Caco-2 (cell line): ENCODE results near the gene CD151. TPM values are rescaled to one million over a fixed set of nuclear protein-coding genes. Genes with fewer than 3 reads are reported as not detected.

ENCODE experiments used
- BruUV-seq: library from RNA; stranded (reverse); fragments of 400-500 nt; replicated peaks from 2 replicates; lab custom pipeline; 2021; lab: Mats Ljungman, UMichigan
- CTCF ChIA-PET: fragments of 300-600 bp; sonication (Branson Sonifier 250); formaldehyde crosslinking; loops from one replicate; lab custom pipeline; 2022; ENCODE audit warnings: antibody characterized with exemption; lab: Charles Lee
- POLR2A ChIA-PET: fragments of 300-600 bp; sonication (Branson Sonifier 250); formaldehyde crosslinking; loops from one replicate; lab custom pipeline; 2022; ENCODE audit warnings: antibody characterized with exemption; lab: Charles Lee
- DNase-seq, 2 experiments: peaks; one replicate each; pipeline versions ENCODE4 v3.0.0 to v3.0.0-alpha.2; 2020 to 2022
- H3K27me3 ChIP-seq: replicated peaks from 2 replicates; pipeline ENCODE4 v1.6.0; 2011; ENCODE audit warnings: low read length; ENCODE audit not compliant: control insufficient read depth, insufficient read depth
- H3K36me3 ChIP-seq: 2 replicates; pipeline ENCODE4 v1.5.1; 2011; ENCODE audit warnings: low read length; ENCODE audit not compliant: control insufficient read depth, insufficient read depth
- H3K4me1 ChIP-seq: fragments of 250-450 bp; sonication (Bioruptor Pico); 2 replicates; pipeline ENCODE4 v1.5.1; 2020; ENCODE audit warnings: mild to moderate bottlenecking
- H3K4me3 ChIP-seq: 2 replicates; pipeline ENCODE4 v1.5.1; 2011; ENCODE audit warnings: low read depth, mild to moderate bottlenecking, control low read depth, low read length
- H3K9me3 ChIP-seq: fragments of 250-450 bp; sonication (Bioruptor Pico); 2 replicates; pipeline ENCODE4 v1.5.1; 2020; ENCODE audit warnings: mild to moderate bottlenecking, moderate library complexity
- H3K27ac Mint-ChIP-seq: one replicate; pipeline ENCODE4 v1.8.0; 2022; ENCODE audit warnings: mixed read lengths; ENCODE audit not compliant: unreplicated experiment
- H3K27me3 Mint-ChIP-seq: one replicate; pipeline ENCODE4 v1.8.0; 2022; ENCODE audit warnings: mixed read lengths; ENCODE audit not compliant: insufficient read depth, unreplicated experiment
- H3K36me3 Mint-ChIP-seq: one replicate; pipeline ENCODE4 v1.8.0; 2022; ENCODE audit warnings: mild to moderate bottlenecking, mixed read lengths; ENCODE audit not compliant: insufficient read depth, unreplicated experiment
- H3K4me1 Mint-ChIP-seq: one replicate; pipeline ENCODE4 v1.8.0; 2022; ENCODE audit warnings: low read depth, mixed read lengths; ENCODE audit not compliant: unreplicated experiment
- H3K4me3 Mint-ChIP-seq: one replicate; pipeline ENCODE4 v1.8.0; 2022; ENCODE audit warnings: mild to moderate bottlenecking, moderate library complexity, mixed read lengths; ENCODE audit not compliant: unreplicated experiment
- H3K9me3 Mint-ChIP-seq: one replicate; pipeline ENCODE4 v1.8.0; 2022; ENCODE audit warnings: mixed read lengths; ENCODE audit not compliant: unreplicated experiment
- intact Hi-C: fragments of 100-400 bp; cut with micrococcal nuclease; formaldehyde crosslinking; loops from one replicate; pipeline ENCODE4 v1.10.0; 2022; ENCODE audit not compliant: unreplicated experiment
- total RNA-seq: library from RNA; stranded (reverse); gene quantifications from 2 replicates; pipeline ENCODE4 v1.2.3, GENCODE V29; 2022
- TF ChIP-seq, protein P1 (sequence below), 2 experiments: fragments of 200-600 bp in 1 of 2; IDR thresholded peaks; 1 replicate in 1 of 2; 2 replicates in 1 of 2; pipeline versions ENCODE4 v1.5.1 to v1.8.0; 2011 to 2022; ENCODE audit warnings: antibody characterized with exemption in 1 of 2, control low read depth in 1 of 2, inconsistent platforms in 1 of 2, low read depth in 1 of 2, low read length in 1 of 2, mild to moderate bottlenecking in 1 of 2, moderate library complexity in 1 of 2; ENCODE audit not compliant: insufficient read depth in 1 of 2, severe bottlenecking in 1 of 2, unreplicated experiment in 1 of 2

CD151 gene
- total RNA-seq, 1 experiment from 2014 or later: 268 TPM

- H3K4me1 ChIP-seq: peaks cover 40% of the 10 kb centered on the region
- Mint-ChIP-seq H3K4me1 (peaks cover 19% of the 10 kb centered on the region), H3K4me3 (peak overlapping the region; percentile 79), H3K27ac (no peak overlapping the region), H3K9me3 (no peaks in the 10 kb centered on the region), H3K27me3 (no peaks in the 10 kb centered on the region), H3K36me3 (peaks cover 37% of the 10 kb centered on the region)
- peak overlapping the region; percentile 59 for H3K4me3 ChIP-seq
- H3K9me3 ChIP-seq: no peaks in the 10 kb centered on the region
- intact Hi-C loops: no loop called here
- DNase-seq: no peak
- no peaks in the 10 kb centered on the region for H3K36me3 ChIP-seq
- ChIA-PET POLR2A (interaction anchor here (0.6 to 4.9 kb wide), 3 partner anchors 12 to 32 kb away, joined by 3 to 33 read pairs (median 8); partner anchors contain the start of genes PNPLA2 and RPLP2), CTCF (interaction anchor here (2.4 kb wide), 1 partner anchor 12 kb away, joined by 10 read pairs; the partner anchor contains the start of gene PNPLA2)
- BruUV-seq: no TSS peak
- TF ChIP-seq, protein P1, sequence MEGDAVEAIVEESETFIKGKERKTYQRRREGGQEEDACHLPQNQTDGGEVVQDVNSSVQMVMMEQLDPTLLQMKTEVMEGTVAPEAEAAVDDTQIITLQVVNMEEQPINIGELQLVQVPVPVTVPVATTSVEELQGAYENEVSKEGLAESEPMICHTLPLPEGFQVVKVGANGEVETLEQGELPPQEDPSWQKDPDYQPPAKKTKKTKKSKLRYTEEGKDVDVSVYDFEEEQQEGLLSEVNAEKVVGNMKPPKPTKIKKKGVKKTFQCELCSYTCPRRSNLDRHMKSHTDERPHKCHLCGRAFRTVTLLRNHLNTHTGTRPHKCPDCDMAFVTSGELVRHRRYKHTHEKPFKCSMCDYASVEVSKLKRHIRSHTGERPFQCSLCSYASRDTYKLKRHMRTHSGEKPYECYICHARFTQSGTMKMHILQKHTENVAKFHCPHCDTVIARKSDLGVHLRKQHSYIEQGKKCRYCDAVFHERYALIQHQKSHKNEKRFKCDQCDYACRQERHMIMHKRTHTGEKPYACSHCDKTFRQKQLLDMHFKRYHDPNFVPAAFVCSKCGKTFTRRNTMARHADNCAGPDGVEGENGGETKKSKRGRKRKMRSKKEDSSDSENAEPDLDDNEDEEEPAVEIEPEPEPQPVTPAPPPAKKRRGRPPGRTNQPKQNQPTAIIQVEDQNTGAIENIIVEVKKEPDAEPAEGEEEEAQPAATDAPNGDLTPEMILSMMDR (IDR thresholded peaks at IDR 0.05; ENCODE audit: insufficient read depth in 1 of 2, low read depth in 1 of 2, low read length in 1 of 2, severe bottlenecking in 1 of 2, unreplicated experiment in 1 of 2): no peak
- H3K27me3 ChIP-seq: no peaks in the 10 kb centered on the region
Measured at GRCh38 chr11:831118-831864, 1.5 kb upstream of the CD151 start.

DNA sequence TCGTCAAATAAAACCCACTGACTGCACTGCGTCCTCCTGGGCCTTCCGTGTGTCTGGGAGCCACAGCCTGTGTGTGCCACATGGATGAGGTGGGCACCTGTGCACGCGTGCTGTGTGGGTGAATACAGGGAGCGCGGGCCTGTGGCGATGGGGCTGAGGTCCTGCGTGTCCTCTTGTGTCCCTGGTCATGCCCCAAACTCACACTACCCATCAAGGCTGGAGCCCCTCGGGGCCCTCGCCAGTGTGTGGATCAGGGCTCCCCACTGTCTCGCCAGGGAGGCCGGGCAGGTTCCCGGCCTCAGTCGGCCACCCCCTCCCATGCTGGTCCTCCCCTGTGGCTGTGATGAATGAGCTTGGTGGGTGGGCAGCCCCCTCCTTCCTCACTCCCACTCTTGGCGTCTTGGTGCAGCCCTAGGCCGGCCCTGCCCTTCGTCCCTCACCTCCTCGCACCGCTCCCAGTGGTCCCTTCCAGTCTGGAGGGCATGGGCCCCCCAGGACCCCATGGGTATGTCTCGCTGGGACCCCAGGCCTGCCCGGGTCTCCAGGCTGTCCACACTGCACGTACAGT, 707 bp upstream of the CD151 start:
- Mint-ChIP-seq H3K9me3 (no peaks in the 10 kb centered on the region), H3K36me3 (peaks cover 45% of the 10 kb centered on the region), H3K27ac (no peak overlapping the region), H3K27me3 (no peaks in the 10 kb centered on the region), H3K4me1 (peaks cover 19% of the 10 kb centered on the region), H3K4me3 (peak overlapping the region; percentile 79)
- BruUV-seq: no TSS peak
- intact Hi-C loops: no loop called here
- H3K4me3 ChIP-seq: peak overlapping the region; percentile 81
- H3K9me3 ChIP-seq: no peaks in the 10 kb centered on the region
- TF ChIP-seq, protein P1 (IDR thresholded peaks at IDR 0.05; ENCODE audit: insufficient read depth in 1 of 2, low read depth in 1 of 2, low read length in 1 of 2, severe bottlenecking in 1 of 2, unreplicated experiment in 1 of 2): no peak
- H3K36me3 ChIP-seq: peaks cover under 1% of the 10 kb centered on the region; the same call in 1 of the 2 replicates
- CTCF ChIA-PET: interaction anchor here (0.6 to 2.4 kb wide), 2 partner anchors 11 to 12 kb away, joined by 3 to 10 read pairs; partner anchors contain the start of gene PNPLA2
- H3K27me3 ChIP-seq: no peaks in the 10 kb centered on the region
- DNase-seq: no peak
- peaks cover 35% of the 10 kb centered on the region for H3K4me1 ChIP-seq
- POLR2A ChIA-PET: interaction anchor here (0.6 to 4.9 kb wide), 3 partner anchors 9 to 31 kb away, joined by 3 to 33 read pairs (median 3); partner anchors contain the start of gene PNPLA2

GRCh38 chr11:833114-833791, 501 bp downstream of the CD151 start:
- DNase-seq: peak in 1 of 2 experiments; percentile 74
- Mint-ChIP-seq H3K36me3 (peaks cover 57% of the 10 kb centered on the region), H3K4me1 (peaks cover 10% of the 10 kb centered on the region), H3K4me3 (peak overlapping the region; percentile 79), H3K27ac (peak overlapping the region; percentile 71), H3K9me3 (no peaks in the 10 kb centered on the region), H3K27me3 (no peaks in the 10 kb centered on the region)
- POLR2A ChIA-PET: interaction anchor here (1.0 to 4.9 kb wide), 3 partner anchors 10 to 24 kb away, joined by 4 to 33 read pairs (median 6); partner anchors contain the start of genes PNPLA2 and RPLP2
- H3K9me3 ChIP-seq: no peaks in the 10 kb centered on the region
- TF ChIP-seq, protein P1 (IDR thresholded peaks at IDR 0.05; ENCODE audit: insufficient read depth in 1 of 2, low read depth in 1 of 2, low read length in 1 of 2, severe bottlenecking in 1 of 2, unreplicated experiment in 1 of 2): no peak
- intact Hi-C loops: loop anchor here (1.0 kb wide), 1 partner anchor 10 kb away; no protein-coding TSS in a partner anchor
- CTCF ChIA-PET: no interaction called here
- BruUV-seq: no TSS peak
- H3K27me3 ChIP-seq: no peaks in the 10 kb centered on the region
- peaks cover 27% of the 10 kb centered on the region for H3K4me1 ChIP-seq
- H3K4me3 ChIP-seq: peak overlapping the region; percentile 81
- H3K36me3 ChIP-seq: peaks cover 5% of the 10 kb centered on the region
